Trophoblast cell (in vitro differentiated cells and primary cell): Measurements from ENCODE around the gene OR51A4. TPM values are rescaled to one million over a fixed set of nuclear protein-coding genes. Genes with fewer than 3 reads are reported as not detected.

Experiments
- DNase-seq, 2 donors: peaks; one replicate each; pipeline ENCODE4 v3.0.0-alpha.2; 2016
- H2AFZ ChIP-seq: 2 replicates; pipeline ENCODE4 v1.6.1; 2013; ENCODE audit warnings: low read length, moderate library complexity, mild to moderate bottlenecking; ENCODE audit not compliant: insufficient read depth, poor library complexity
- H2AK5ac ChIP-seq: 2 replicates; pipeline ENCODE4 v1.6.1; 2013; ENCODE audit warnings: mild to moderate bottlenecking, low read length
- H2BK120ac ChIP-seq: 2 replicates; pipeline ENCODE4 v1.6.1; 2013; ENCODE audit warnings: low read length, mild to moderate bottlenecking, moderate library complexity; ENCODE audit not compliant: insufficient read depth, poor library complexity
- H2BK12ac ChIP-seq: 2 replicates; pipeline ENCODE4 v1.6.1; 2013; ENCODE audit warnings: mild to moderate bottlenecking, low read length, moderate library complexity
- H2BK5ac ChIP-seq: 2 replicates; pipeline ENCODE4 v1.6.1; 2013; ENCODE audit warnings: low read length, low read depth, moderate library complexity, mild to moderate bottlenecking; ENCODE audit not compliant: poor library complexity
- H3K14ac ChIP-seq: 2 replicates; pipeline ENCODE4 v1.6.1; 2013; ENCODE audit warnings: mild to moderate bottlenecking, low read length
- H3K18ac ChIP-seq: 2 replicates; pipeline ENCODE4 v1.6.1; 2013; ENCODE audit warnings: mild to moderate bottlenecking, low read length
- H3K23ac ChIP-seq: 2 replicates; pipeline ENCODE4 v1.6.1; 2013; ENCODE audit warnings: low read length
- H3K27ac ChIP-seq: 2 replicates; pipeline ENCODE4 v1.5.1; 2013; ENCODE audit warnings: low read depth, mild to moderate bottlenecking, inconsistent platforms, low read length, moderate library complexity
- H3K27me3 ChIP-seq: 2 replicates; pipeline ENCODE4 v1.6.1; 2013; ENCODE audit warnings: inconsistent platforms, mild to moderate bottlenecking, low read length, moderate library complexity; ENCODE audit not compliant: insufficient read depth
- H3K36me3 ChIP-seq, 2 experiments: 1 replicate in 1 of 2; 2 replicates in 1 of 2; pipeline ENCODE4 v1.6.1; 2013; ENCODE audit warnings: low read length in 2 of 2, mild to moderate bottlenecking in 2 of 2, moderate library complexity in 1 of 2; ENCODE audit not compliant: insufficient read depth in 2 of 2, control insufficient read depth in 1 of 2
- H3K4ac ChIP-seq: 2 replicates; pipeline ENCODE4 v1.6.1; 2013; ENCODE audit warnings: low read depth, mild to moderate bottlenecking, low read length, moderate library complexity
- H3K4me1 ChIP-seq, 2 experiments: 1 replicate in 1 of 2; 2 replicates in 1 of 2; pipeline ENCODE4 v1.6.1; 2013; ENCODE audit warnings: low read length in 2 of 2, mild to moderate bottlenecking in 2 of 2, moderate library complexity in 1 of 2; ENCODE audit not compliant: insufficient read depth in 2 of 2, control insufficient read depth in 1 of 2
- H3K4me2 ChIP-seq: 2 replicates; pipeline ENCODE4 v1.6.1; 2013; ENCODE audit warnings: inconsistent platforms, mild to moderate bottlenecking, low read length, moderate library complexity
- H3K4me3 ChIP-seq: 2 replicates; pipeline ENCODE4 v1.5.1; 2013; ENCODE audit warnings: mild to moderate bottlenecking, low read depth, low read length, inconsistent platforms
- H3K79me1 ChIP-seq: one replicate; pipeline ENCODE4 v1.6.1; 2013; ENCODE audit warnings: low read length
- H3K79me2 ChIP-seq: 2 replicates; pipeline ENCODE4 v1.6.1; 2013; ENCODE audit warnings: low read length, mild to moderate bottlenecking; ENCODE audit not compliant: control insufficient read depth, insufficient read depth, poor library complexity
- H3K9ac ChIP-seq: 2 replicates; pipeline ENCODE4 v1.6.1; 2013; ENCODE audit warnings: mild to moderate bottlenecking, low read length
- H3K9me3 ChIP-seq: 2 replicates; pipeline ENCODE4 v1.6.1; 2013; ENCODE audit warnings: low read depth, mild to moderate bottlenecking, control low read depth, inconsistent platforms, low read length; ENCODE audit not compliant: insufficient read depth
- H4K12ac ChIP-seq: 2 replicates; pipeline ENCODE4 v1.6.1; 2013; ENCODE audit warnings: low read depth, mild to moderate bottlenecking, low read length, moderate library complexity
- H4K8ac ChIP-seq: 2 replicates; pipeline ENCODE4 v1.6.1; 2013; ENCODE audit warnings: low read depth, mild to moderate bottlenecking, low read length, moderate library complexity
- H4K91ac ChIP-seq: one replicate; pipeline ENCODE4 v1.6.1; 2013; ENCODE audit warnings: low read depth, mild to moderate bottlenecking, low read length, moderate library complexity
- WGBS: extraction: QIAGEN DNeasy Blood & Tissue Kit; methylation state at CpG from one replicate; pipeline ENCODE4 v1.1.7; 2013; ENCODE audit warnings: missing lambda C conversion rate; ENCODE audit not compliant: insufficient read length, insufficient coverage; ENCODE audit errors: extremely low coverage; 5-methylcytosine and 5-hydroxymethylcytosine counted together
- polyA plus RNA-seq: library from polyadenylated mRNA; stranded (reverse); fragments of 200-250 nt; gene quantifications from 2 replicates; pipeline ENCODE4 v1.2.3, GENCODE V29; 2013

The OR51A4 gene, protein sequence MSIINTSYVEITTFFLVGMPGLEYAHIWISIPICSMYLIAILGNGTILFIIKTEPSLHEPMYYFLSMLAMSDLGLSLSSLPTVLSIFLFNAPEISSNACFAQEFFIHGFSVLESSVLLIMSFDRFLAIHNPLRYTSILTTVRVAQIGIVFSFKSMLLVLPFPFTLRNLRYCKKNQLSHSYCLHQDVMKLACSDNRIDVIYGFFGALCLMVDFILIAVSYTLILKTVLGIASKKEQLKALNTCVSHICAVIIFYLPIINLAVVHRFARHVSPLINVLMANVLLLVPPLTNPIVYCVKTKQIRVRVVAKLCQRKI
- not detected in 2 replicates for polyA plus RNA-seq

DNA sequence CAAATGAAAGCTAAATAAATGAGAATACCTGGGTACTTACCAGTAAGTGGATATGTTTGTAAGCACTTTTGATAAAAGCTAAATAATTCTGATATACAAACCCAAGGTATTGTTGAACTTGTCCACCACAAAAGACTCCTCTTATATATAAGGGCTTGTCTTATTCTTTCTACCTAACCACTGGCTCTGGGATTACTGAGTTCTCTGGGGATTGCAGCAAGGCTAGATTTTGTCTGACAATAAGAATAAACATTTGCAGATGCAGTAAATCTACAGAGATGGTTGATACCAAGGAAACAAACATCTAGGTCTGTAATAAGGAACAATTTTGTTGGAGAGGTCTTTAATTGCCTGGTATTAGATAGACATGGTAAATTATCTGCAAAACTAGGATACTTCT, at the start of gene OR51A4:
Gene OR51A4, minus strand, starts transcription at position 101 of the 400 bp plus-strand sequence. CDS start 505 bp downstream, outside the sequence.
- Histone ChIP-seq H3K4me1 (no peaks in the 10 kb centered on the region), H3K27ac (no peak within 1 kb of the TSS), H3K4me2 (no peak within 1 kb of the TSS), H2AFZ (no peak within 1 kb of the TSS), H2BK12ac (no peak within 1 kb of the TSS), H3K23ac (no peak within 1 kb of the TSS), H3K4me3 (no peak within 1 kb of the TSS), H4K12ac (no peak within 1 kb of the TSS), H3K79me1 (no peaks in the 10 kb centered on the region), H4K8ac (no peak within 1 kb of the TSS), H3K27me3 (no peaks in the 10 kb centered on the region), H4K91ac (no peak within 1 kb of the TSS), H3K14ac (no peak within 1 kb of the TSS), H3K9ac (no peak within 1 kb of the TSS), H2AK5ac (no peak within 1 kb of the TSS), H3K9me3 (no peaks in the 10 kb centered on the region), H3K79me2 (no peaks in the 10 kb centered on the region), H3K36me3 (no peaks in the 10 kb centered on the region), H3K18ac (no peak within 1 kb of the TSS), H2BK120ac (no peak within 1 kb of the TSS), H2BK5ac (no peak within 1 kb of the TSS), H3K4ac (no peak within 1 kb of the TSS)
- DNase-seq: no peak

DNA sequence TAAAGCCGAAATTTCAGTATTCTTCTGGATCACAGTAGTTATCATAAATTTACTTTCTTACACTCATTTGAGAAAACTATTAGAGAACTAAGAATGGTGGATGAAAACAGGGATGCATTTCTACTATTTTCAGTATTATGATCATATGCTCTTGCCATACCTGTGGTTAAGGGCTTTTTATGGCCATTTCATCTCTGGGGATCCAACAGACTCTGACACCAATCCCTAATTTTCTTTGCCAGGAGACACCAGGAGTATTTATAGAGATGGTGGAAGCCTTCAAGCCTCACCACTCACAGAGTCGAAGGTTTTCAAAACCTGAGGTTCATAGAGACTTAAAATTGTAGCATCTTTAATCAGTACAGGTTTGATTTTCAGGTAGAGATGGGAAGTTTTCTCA, 47.1 kb upstream of the OR51A4 start, which contains the start of gene OR51L1:
Gene OR51L1, plus strand, starts transcription at position 301 of the 400 bp plus-strand sequence. CDS start 4,132 bp downstream, outside the sequence.
- H3K79me2 ChIP-seq: no peaks in the 10 kb centered on the region
- no CpG with 5 or more reads among the region's 2 CpGs for WGBS
- H2BK5ac ChIP-seq: no peak within 1 kb of the TSS
- no peak within 1 kb of the TSS for H3K14ac ChIP-seq
- no peak within 1 kb of the TSS for H3K23ac ChIP-seq
- H2AFZ ChIP-seq: no peak within 1 kb of the TSS
- no peaks in the 10 kb centered on the region for H3K79me1 ChIP-seq
- H4K12ac ChIP-seq: no peak within 1 kb of the TSS
- no peak for DNase-seq
- no peaks in the 10 kb centered on the region for H3K27me3 ChIP-seq
- H3K27ac ChIP-seq: no peak within 1 kb of the TSS
- no peak within 1 kb of the TSS for H3K4ac ChIP-seq
- H3K4me2 ChIP-seq: no peak within 1 kb of the TSS
- H3K18ac ChIP-seq: no peak within 1 kb of the TSS
- no peak within 1 kb of the TSS for H2BK12ac ChIP-seq
- H3K9me3 ChIP-seq: no peaks in the 10 kb centered on the region
- H3K4me1 ChIP-seq: no peaks in the 10 kb centered on the region
- H2AK5ac ChIP-seq: no peak within 1 kb of the TSS
- H3K9ac ChIP-seq: no peak within 1 kb of the TSS
- H4K91ac ChIP-seq: no peak within 1 kb of the TSS
- H2BK120ac ChIP-seq: no peak within 1 kb of the TSS
- no peaks in the 10 kb centered on the region for H3K36me3 ChIP-seq
- no peak within 1 kb of the TSS for H4K8ac ChIP-seq
- no peak within 1 kb of the TSS for H3K4me3 ChIP-seq

DNA sequence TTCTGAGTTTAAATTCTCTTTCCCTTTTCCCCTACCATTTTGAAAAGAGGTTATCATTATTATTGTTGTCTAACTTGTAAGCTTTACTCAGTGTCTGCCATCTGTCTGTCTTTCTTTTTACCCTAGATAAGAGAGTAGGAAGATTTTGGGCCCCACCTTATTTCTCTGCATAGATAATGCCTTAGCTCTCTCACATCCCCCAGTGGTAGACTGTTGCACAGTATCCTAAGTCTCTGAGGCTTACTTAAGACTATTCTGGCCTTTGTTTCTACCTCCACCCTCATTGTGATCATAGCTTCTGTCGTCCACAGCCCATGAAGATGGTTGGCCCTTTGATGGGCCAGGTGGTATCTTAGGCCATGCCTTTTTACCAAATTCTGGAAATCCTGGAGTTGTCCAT, 43.7 kb upstream of the OR51A4 start:
- no peak overlapping the region for H3K27ac ChIP-seq
- H3K9ac ChIP-seq: no peak overlapping the region
- H3K36me3 ChIP-seq: no peaks in the 10 kb centered on the region
- H3K18ac ChIP-seq: no peak overlapping the region
- no peak overlapping the region for H3K4me2 ChIP-seq
- no peak overlapping the region for H3K23ac ChIP-seq
- H3K79me1 ChIP-seq: no peaks in the 10 kb centered on the region
- peaks cover 3% of the 10 kb centered on the region for H3K9me3 ChIP-seq
- no peak overlapping the region for H2BK12ac ChIP-seq
- H4K12ac ChIP-seq: no peak overlapping the region
- no peaks in the 10 kb centered on the region for H3K4me1 ChIP-seq
- no peaks in the 10 kb centered on the region for H3K27me3 ChIP-seq
- H3K14ac ChIP-seq: no peak overlapping the region
- no peak overlapping the region for H2BK120ac ChIP-seq
- no CpG with 5 or more reads among the region's 1 CpG for WGBS
- no peak for DNase-seq
- no peak overlapping the region for H3K4ac ChIP-seq
- H4K8ac ChIP-seq: no peak overlapping the region
- no peaks in the 10 kb centered on the region for H3K79me2 ChIP-seq
- H3K4me3 ChIP-seq: no peak overlapping the region
- H2AK5ac ChIP-seq: no peak overlapping the region
- H4K91ac ChIP-seq: no peak overlapping the region
- H2AFZ ChIP-seq: no peak overlapping the region
- no peak overlapping the region for H2BK5ac ChIP-seq

DNA sequence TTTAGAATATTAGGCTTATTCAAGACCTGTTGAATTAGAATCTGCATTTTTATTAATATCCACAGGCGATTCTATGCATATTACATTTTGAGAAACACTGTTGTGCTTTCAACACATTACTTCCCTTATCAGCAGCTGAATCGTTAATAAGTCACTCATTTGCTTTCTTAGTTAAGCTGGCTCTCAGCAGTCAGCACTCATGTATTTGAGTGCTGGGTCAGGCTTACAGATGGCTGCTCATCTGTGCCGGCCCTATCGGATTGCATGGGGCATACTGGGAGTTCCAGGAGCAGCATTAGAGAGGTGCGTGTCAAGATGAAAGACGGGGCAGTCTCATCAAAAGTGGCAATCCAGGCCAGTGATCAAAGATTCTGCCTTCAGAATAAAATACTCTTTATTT, 36.4 kb upstream of the OR51A4 start:
- Histone ChIP-seq H3K18ac (no peak overlapping the region), H3K4me2 (no peak overlapping the region), H3K23ac (no peak overlapping the region), H3K4me1 (no peaks in the 10 kb centered on the region), H3K27me3 (no peaks in the 10 kb centered on the region), H2BK120ac (no peak overlapping the region), H3K14ac (no peak overlapping the region), H3K79me2 (no peaks in the 10 kb centered on the region), H4K91ac (no peak overlapping the region), H2BK5ac (no peak overlapping the region), H3K9me3 (peaks cover 3% of the 10 kb centered on the region), H2AFZ (no peak overlapping the region), H4K8ac (no peak overlapping the region), H3K9ac (no peak overlapping the region), H3K27ac (no peak overlapping the region), H3K4me3 (no peak overlapping the region), H3K79me1 (no peaks in the 10 kb centered on the region), H2AK5ac (no peak overlapping the region), H3K36me3 (no peaks in the 10 kb centered on the region), H2BK12ac (no peak overlapping the region), H3K4ac (no peak overlapping the region), H4K12ac (no peak overlapping the region)
- no peak for DNase-seq
- no CpG with 5 or more reads among the region's 6 CpGs for WGBS
